DOHH2 (cell line): Measurements from ENCODE around the gene HIC1.

Experiments
- EZH2phosphoT487 ChIP-seq: fragments of 200-600 bp; sonication (generic); IDR thresholded peaks from 2 replicates; pipeline ENCODE4 v1.6.1; 2017; ENCODE audit warnings: borderline replicate concordance, mild to moderate bottlenecking, antibody characterized with exemption, low read length, moderate library complexity, mixed read lengths
- TF ChIP-seq, protein P1 (sequence below): fragments of 200-600 bp; sonication (generic); IDR thresholded peaks from one replicate; pipeline ENCODE4 v1.5.1; 2014; ENCODE audit warnings: antibody characterized with exemption, mild to moderate bottlenecking, low read depth, low read length; ENCODE audit not compliant: poor library complexity, severe bottlenecking

- TF ChIP-seq, protein P1, sequence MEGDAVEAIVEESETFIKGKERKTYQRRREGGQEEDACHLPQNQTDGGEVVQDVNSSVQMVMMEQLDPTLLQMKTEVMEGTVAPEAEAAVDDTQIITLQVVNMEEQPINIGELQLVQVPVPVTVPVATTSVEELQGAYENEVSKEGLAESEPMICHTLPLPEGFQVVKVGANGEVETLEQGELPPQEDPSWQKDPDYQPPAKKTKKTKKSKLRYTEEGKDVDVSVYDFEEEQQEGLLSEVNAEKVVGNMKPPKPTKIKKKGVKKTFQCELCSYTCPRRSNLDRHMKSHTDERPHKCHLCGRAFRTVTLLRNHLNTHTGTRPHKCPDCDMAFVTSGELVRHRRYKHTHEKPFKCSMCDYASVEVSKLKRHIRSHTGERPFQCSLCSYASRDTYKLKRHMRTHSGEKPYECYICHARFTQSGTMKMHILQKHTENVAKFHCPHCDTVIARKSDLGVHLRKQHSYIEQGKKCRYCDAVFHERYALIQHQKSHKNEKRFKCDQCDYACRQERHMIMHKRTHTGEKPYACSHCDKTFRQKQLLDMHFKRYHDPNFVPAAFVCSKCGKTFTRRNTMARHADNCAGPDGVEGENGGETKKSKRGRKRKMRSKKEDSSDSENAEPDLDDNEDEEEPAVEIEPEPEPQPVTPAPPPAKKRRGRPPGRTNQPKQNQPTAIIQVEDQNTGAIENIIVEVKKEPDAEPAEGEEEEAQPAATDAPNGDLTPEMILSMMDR = no peak
- TF ChIP-seq EZH2phosphoT487 = no peak
These were observed 51.5 kb downstream of the HIC1 start for GRCh38 chr17:2106308-2106955.
